NCI-H1930 (cell line): ENCODE data around the gene BEST2.
"Not testable (repeated sequence)": the region's sequence is repeated elsewhere in the genome, so short reads cannot be mapped to it uniquely, and the experiment has no call there.

Source experiments
- DNase-seq, 2 experiments: peaks; one replicate each; lab custom pipeline; 2025; lab: John Stamatoyannopoulos, UW

The BEST2 gene

GRCh38 chr19:12788042-12788681, 36.6 kb downstream of the BEST2 start:
- no peak for DNase-seq

DNA sequence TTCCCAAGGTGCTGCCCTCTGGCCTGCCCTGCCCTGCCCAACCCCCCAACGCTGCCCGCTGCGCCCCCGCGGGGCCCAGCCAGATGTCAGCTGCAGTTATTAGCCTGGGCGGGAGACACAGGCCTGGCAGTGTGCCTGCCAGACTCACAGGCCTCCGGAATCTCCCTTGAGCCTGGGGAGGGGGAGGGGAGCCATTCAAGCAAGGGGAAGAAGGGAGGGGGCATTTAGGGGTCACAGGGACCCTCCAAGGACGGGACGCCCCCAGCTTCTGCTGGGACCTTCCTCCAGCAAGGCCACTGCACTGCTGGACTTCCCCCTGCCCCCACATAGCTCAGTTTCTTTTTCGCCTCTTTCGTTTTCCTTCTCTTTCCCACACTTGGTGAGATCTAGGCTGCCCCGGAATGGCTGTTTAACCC, 37.1 kb downstream of the BEST2 start:
- DNase-seq, result no peak

GRCh38 chr19:12789098-12789903, 37.7 kb downstream of the BEST2 start:
- DNase-seq, result no peak

GRCh38 chr19:12789904-12790619, 38.5 kb downstream of the BEST2 start:
- peak; percentile 78 to 79 for DNase-seq

DNA sequence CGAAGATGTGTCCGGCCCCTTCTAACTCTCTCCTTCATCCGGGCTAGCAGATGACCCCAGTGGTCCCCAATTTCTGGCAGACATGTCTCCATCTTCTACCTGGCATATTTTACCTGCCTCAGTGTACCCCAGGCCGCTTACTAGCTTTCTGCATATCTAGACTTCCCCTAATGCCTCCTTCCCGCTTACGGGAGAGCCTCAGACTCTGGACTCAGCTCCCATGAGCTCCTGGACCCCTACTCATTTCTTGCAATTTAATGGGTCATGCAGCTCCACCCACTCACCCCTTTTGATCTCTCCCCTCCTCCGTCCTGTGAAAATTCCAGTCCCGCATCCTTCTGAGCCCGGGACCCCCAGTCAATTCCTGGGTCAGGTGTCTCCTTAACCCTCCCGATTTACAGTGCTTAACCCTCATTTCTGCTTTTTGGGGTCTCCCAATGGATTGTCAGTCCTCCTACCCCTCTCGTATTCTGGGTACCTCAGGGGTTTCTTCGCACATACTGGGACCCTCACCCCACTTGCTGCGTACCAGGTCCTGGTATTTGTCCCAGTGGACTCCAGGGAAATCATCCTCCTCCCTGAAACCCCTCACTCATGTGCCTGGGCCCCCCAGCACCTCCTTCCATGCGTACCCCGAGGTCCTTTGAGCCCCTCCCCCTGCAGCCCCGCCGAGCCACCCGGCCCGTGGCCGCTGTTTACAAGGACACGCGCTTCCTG, 39.2 kb downstream of the BEST2 start:
- no peak for DNase-seq

- peak; percentile 74 to 85 for DNase-seq
These were observed 39.9 kb downstream of the BEST2 start, which contains the start of gene JUNB for GRCh38 chr19:12791345-12792050. JUNB (plus strand) TSS chr19:12791486; CDS start chr19:12791772, 286 bp downstream.

GRCh38 chr19:12792051-12792852, 40.7 kb downstream of the BEST2 start:
- DNase-seq, result peak; percentile 28 to 50

DNA sequence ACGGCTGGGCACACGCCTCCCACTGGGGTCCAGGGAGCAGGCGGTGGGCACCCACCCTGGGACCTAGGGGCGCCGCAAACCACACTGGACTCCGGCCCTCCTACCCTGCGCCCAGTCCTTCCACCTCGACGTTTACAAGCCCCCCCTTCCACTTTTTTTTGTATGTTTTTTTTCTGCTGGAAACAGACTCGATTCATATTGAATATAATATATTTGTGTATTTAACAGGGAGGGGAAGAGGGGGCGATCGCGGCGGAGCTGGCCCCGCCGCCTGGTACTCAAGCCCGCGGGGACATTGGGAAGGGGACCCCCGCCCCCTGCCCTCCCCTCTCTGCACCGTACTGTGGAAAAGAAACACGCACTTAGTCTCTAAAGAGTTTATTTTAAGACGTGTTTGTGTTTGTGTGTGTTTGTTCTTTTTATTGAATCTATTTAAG, 41.3 kb downstream of the BEST2 start:
- DNase-seq, result no peak

GRCh38 chr19:12793290-12794195, 42.0 kb downstream of the BEST2 start:
- DNase-seq, result peak; percentile 79 to 85

DNA sequence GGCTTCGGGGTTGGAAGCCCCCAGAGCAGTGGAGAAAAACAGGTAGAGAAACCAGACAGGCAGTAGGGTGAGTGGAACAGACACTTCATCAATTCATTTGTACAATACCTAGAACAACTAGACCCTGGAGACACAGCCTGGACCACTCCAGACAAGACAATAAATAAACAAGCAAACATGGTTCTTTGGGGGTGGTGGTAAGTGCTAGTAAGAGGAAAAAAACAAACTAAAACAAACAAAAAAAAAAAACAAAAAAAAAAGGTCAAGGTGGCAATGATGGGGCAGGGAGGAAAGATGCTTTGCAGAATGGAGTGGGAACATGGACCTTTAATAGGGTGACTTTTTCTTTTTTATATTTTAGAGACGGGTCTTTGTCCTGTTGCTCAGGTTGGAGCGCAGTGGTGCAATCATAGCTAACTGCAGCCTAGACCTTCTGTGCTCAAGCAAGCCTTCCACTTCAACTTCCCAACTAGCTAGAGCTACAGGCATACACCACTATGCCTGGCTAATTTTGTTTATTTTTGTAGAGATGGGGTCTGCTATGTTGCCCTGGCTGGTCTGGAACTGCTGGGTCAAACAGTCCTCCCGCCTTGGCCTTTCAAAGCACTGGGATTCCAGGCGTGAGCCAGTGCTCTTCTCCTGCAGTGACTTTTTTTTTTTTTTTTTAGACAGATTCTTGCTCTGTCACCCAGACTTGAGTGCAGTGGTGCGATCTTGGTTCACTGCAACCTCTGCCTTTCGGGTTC, 42.8 kb downstream of the BEST2 start:
- DNase-seq, result no peak

DNA sequence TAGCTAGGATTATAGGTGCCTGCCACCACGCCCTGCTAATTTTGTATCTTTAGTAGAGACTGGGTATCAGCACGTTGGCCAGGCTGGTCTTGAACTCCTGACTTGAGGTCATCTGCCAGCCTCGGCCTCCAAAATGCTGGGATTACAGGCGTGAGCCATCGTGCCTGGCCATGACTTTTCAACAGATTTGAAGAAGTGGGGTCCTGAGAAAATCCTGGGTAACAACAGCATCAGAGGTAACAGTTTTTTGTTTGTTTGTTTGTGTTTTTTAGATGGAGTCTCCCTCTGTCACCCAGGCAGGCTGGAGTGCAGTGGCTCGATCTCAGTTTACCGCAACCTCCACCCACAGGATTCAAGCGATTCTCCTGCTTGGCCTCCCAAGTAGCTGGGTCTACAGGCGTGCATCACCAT, 43.4 kb downstream of the BEST2 start:
- no peak for DNase-seq

DNA sequence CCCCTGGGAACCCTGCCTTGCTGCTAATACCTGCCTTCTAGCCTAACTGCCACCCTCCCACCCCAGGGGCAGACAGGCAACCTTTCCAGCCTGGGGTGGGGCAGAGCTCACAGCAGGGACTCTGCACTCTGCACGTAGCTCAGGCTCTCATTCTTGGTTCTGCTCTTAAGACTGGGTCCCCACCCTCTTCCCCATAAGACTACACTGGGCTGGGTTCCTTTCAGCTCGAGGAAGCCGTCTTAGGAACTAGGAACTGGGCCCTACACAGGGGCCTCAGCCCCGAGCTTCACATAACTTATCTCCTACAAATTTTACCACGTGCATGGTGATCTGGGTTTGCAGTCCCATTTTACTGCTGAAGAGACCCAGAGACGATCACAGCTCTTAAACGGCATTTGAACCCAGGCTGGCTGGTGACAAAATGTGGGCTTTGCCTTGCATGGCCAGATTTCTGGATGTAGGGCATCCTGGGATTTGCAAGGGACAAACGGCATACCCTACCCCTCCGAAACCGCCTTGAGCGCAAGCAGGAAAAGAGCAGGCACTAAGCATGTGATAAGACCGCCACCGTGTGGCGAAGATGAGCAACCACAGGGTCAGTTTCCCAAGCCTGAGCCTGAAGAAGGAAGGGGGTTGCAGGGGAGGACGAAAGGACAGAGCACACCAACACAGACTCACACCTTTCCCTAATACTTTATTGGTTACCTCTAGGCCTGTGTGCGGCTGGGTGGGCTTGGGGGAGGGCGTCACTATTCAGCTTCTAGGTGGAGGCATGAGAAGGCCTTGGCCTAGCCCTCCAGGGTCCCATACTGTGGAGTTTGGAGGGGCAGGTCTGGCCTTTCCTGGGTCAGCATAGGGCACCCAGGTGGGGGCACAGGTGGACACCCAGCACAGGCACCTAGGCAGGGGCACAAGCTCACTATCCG, 44.8 kb downstream of the BEST2 start:
- DNase-seq, result peak; percentile 67 to 69

DNA sequence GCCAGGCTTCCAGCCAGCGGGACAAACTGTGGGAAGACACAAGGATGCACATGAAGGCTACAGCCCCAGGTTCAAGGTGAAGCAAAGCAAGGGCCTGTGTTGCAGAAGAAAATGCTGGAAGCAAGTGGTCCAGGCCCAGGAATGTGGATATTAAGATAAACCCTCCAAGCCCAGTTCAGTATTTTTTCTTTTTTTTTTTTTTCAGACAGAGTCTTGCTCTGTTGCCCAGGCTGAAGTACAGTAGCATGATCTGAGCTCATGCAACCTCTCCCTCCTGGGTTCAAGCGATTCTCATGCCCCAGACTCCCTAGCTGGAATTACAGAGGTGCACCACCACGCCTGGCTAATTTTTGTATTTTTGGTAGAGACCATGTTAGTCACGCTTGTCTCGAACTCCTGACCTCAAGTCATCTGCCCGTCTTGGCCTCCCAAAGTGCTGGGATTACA, 45.6 kb downstream of the BEST2 start:
- DNase-seq, result no peak

GRCh38 chr19:12797607-12798006, 46.0 kb downstream of the BEST2 start:
- DNase-seq, result not testable (repeated sequence)

GRCh38 chr19:12799742-12800465, 48.3 kb downstream of the BEST2 start:
- DNase-seq, result no peak

GRCh38 chr19:12800466-12800770, 48.8 kb downstream of the BEST2 start:
- DNase-seq, result no peak

- DNase-seq, result no peak
These were observed 49.4 kb downstream of the BEST2 start for GRCh38 chr19:12800923-12801465.
